Heart left ventricle (tissue), 16 donors: ENCODE measurements around the gene STK32C. TPM values are rescaled to one million over a fixed set of nuclear protein-coding genes. Genes with fewer than 3 reads are reported as not detected.
A peak's percentile ranks its signal among the peaks of the same experiment; 100 is the strongest.

Source experiments
- ATAC-seq, 4 donors: fragments of 200-7000 bp; cut with Tn5 transposase; one replicate each; pipeline ENCODE4 v1.9.1; 2020 to 2022; ENCODE audit warnings: moderate library complexity in 4 of 4, mild to moderate bottlenecking in 3 of 4, moderate number of reproducible peaks in 1 of 4
- DNase-seq, 5 donors: peaks; one replicate each; pipeline ENCODE4 v3.0.0-alpha.2; 2020
- H3K27ac ChIP-seq, 12 donors: fragments of 200-600 bp; sonication (generic) in 4 of 12; one replicate each; pipeline versions ENCODE4 v1.5.0 to v1.8.0; 2016 to 2022; ENCODE audit warnings: mild to moderate bottlenecking in 2 of 12
- H3K27me3 ChIP-seq, 9 donors: fragments of 200-600 bp; sonication (generic) in 2 of 9; one replicate each; pipeline versions ENCODE4 v1.5.1 to v1.8.0; 2016 to 2022; ENCODE audit warnings: mild to moderate bottlenecking in 3 of 9
- H3K36me3 ChIP-seq, 9 donors: fragments of 200-600 bp; sonication (generic) in 2 of 9; one replicate each; pipeline versions ENCODE4 v1.5.0 to v1.8.0; 2018 to 2022; ENCODE audit warnings: mild to moderate bottlenecking in 2 of 9
- H3K4me1 ChIP-seq, 12 donors: fragments of 200-600 bp; sonication (generic) in 4 of 12; one replicate each; pipeline versions ENCODE4 v1.5.0 to v1.8.0; 2016 to 2022; ENCODE audit warnings: mild to moderate bottlenecking in 3 of 12
- H3K4me3 ChIP-seq, 12 donors: fragments of 200-600 bp; sonication (generic) in 4 of 12; one replicate each; pipeline versions ENCODE4 v1.5.0 to v1.8.0; 2017 to 2022; ENCODE audit warnings: mild to moderate bottlenecking in 9 of 12, moderate library complexity in 4 of 12
- H3K9me3 ChIP-seq, 12 donors: fragments of 200-600 bp; sonication (generic) in 4 of 12; one replicate each; pipeline versions ENCODE4 v1.5.0 to v1.8.0; 2016 to 2022; ENCODE audit warnings: mild to moderate bottlenecking in 1 of 12
- POLR2A ChIP-seq, 2 donors: fragments of 450-650 bp; IDR thresholded peaks; one replicate each; pipeline ENCODE4 v1.6.1; 2017; ENCODE audit warnings: antibody characterized with exemption in 2 of 2, mild to moderate bottlenecking in 2 of 2, moderate library complexity in 2 of 2
- WGBS, 4 donors: extraction: QIAGEN DNeasy Blood & Tissue Kit in 2 of 4; methylation state at CpG; one replicate each; pipeline versions ENCODE4 v1.1.5 to v1.1.7; 2013 to 2018; 5-methylcytosine and 5-hydroxymethylcytosine counted together
- intact Hi-C, 10 donors: fragments of 100-400 bp; cut with DNase I; formaldehyde crosslinking; loops; one replicate each; pipeline versions ENCODE4 v1.11.1 to v1.14.2; 2022
- polyA plus RNA-seq, 2 donors: library from polyadenylated mRNA; stranded (reverse); fragments of 200-250 nt; gene quantifications; one replicate each; pipeline ENCODE4 v1.2.3, GENCODE V29; 2013
- total RNA-seq, 9 donors: library from RNA; depleted of rRNA in 2 of 9; stranded (reverse); fragments of >200 nt in 2 of 9; fragmentation: NEBNext Ultra II Directional in 3 of 9; extraction: Animal tissue kit (Norgen Biotek cat#: 25700) in 3 of 9; gene quantifications; one replicate each; pipeline versions ENCODE4 v1.1.0 to v1.2.4, GENCODE V29; 2016 to 2023
- TF ChIP-seq, protein P1 (sequence below), 12 donors: fragments of 200-600 bp; sonication (generic) in 4 of 12; IDR thresholded peaks; one replicate each; pipeline versions ENCODE4 v1.5.0 to v1.8.0; 2018 to 2022; ENCODE audit warnings: antibody characterized with exemption in 12 of 12, mild to moderate bottlenecking in 5 of 12
- donor health status: ischemic (EF 13 %, LVEDD 7.1; RV severe dilation, severe dysfunction).
- donor health status: healthy with polysubstance abuse.
- donor health status: DM: no; HTN: yes; CAD: no.
- donor health status: DM: no; HTN: no; CAD: no.
- donor health status: ischemic (EF 25% LVEDD 6.9; RV normal size, moderate dysfunction).
- donor health status: ischemic (EF 25% LVEDD 5.7; RV mildly dilated, moderate dysfunction).
- donor health status: healthy.
- donor health status: DM: yes; HTN: yes; CAD: no.
- donor health status: ischemic (EF 35%, LVEDD 5.7; RV mildly dilated, moderate dysfunction).
- donor health status: nonischemic (EF 11% LVEDD 7.7; RV severe dilation, severe dysfunction).
- donor health status: DM: yes; HTN: yes; CAD: no.
- donor health status: PGD.
- donor health status: ischemic (EF 29% LVEDD 5.4; RV normal size, mild dysfunction).
- donor health status: nonischemic (EF 23%, LVEDD 6.1; RV moderate dilation, normal function).

Gene STK32C
- total and polyA plus RNA-seq, 11 donors, result 3.8 to 9.8 (median 6.2) TPM

DNA sequence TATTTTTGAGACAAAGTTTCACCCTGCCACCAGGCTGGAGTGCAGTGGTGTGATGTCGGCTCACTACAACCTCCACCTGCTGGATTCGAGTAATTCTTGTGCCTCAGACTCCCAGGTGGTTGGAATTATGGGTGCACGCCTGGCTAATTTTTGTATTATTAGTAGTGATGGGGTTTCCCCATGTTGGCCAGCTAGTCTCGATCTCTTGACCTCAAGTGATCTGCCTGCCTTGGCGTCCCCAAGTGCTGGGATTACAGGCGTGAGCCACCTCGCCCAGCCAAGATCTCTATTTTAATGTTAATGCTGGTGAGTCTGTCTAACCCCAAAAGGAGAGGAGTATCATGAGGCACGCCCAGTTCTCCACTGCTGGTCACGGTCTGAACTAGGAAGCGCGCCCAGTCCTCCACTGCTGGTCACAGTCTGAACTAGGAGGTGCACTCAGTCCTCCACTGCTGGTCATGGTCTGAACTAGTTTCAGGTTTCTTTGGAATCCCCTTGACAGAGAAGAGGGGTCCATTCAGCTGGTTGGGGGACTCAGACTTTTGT, 18.7 kb upstream of the STK32C start:
- TF ChIP-seq, protein P1, sequence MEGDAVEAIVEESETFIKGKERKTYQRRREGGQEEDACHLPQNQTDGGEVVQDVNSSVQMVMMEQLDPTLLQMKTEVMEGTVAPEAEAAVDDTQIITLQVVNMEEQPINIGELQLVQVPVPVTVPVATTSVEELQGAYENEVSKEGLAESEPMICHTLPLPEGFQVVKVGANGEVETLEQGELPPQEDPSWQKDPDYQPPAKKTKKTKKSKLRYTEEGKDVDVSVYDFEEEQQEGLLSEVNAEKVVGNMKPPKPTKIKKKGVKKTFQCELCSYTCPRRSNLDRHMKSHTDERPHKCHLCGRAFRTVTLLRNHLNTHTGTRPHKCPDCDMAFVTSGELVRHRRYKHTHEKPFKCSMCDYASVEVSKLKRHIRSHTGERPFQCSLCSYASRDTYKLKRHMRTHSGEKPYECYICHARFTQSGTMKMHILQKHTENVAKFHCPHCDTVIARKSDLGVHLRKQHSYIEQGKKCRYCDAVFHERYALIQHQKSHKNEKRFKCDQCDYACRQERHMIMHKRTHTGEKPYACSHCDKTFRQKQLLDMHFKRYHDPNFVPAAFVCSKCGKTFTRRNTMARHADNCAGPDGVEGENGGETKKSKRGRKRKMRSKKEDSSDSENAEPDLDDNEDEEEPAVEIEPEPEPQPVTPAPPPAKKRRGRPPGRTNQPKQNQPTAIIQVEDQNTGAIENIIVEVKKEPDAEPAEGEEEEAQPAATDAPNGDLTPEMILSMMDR (IDR thresholded peaks at IDR 0.05), result no peak
- TF ChIP-seq POLR2A (IDR thresholded peaks at IDR 0.05), result no peak
- Histone ChIP-seq H3K27ac (no peak overlapping the region), H3K4me1 (peaks cover 4 to 39% (median 21%) of the 10 kb centered on the region in 12 donors), H3K27me3 (no peaks in the 10 kb centered on the region), H3K4me3 (no peak overlapping the region), H3K36me3 (peaks cover 0 to 17% (median 0%) of the 10 kb centered on the region in 9 donors), H3K9me3 (no peaks in the 10 kb centered on the region)
- no peak for DNase-seq
- intact Hi-C loops, result no loop called here
- no peak for ATAC-seq
- 89 to 99% (median 95%) methylated on average over 11 of the region's 11 CpGs for WGBS, 4 donors

DNA sequence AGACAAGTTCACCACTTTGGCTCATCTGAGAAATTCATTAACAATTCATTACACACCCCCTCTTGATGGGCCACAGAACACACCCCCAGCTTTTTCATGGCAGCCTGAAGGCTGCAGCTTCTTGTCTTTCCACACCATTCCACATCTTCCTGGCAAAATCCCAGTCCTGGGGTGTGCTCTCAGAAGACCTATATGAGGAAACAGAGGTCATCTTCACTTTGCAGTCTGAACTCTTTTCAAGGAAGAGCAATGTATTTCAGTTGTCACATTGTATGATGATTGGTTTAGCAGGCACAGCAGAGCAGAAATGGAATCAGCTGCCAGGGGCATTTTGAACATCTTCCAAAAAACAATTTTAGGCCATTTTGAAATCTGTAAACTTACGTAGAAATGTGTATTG, 16.4 kb upstream of the STK32C start:
- no peak for DNase-seq
- Histone ChIP-seq H3K27ac (no peak overlapping the region), H3K9me3 (no peaks in the 10 kb centered on the region), H3K36me3 (peaks cover 0 to 17% (median 0%) of the 10 kb centered on the region in 9 donors), H3K4me3 (no peak overlapping the region), H3K27me3 (no peaks in the 10 kb centered on the region), H3K4me1 (peaks cover 0 to 31% (median 4%) of the 10 kb centered on the region in 12 donors)
- intact Hi-C loops, result no loop called here
- ATAC-seq, result no peak
- no peak for TF ChIP-seq POLR2A (IDR thresholded peaks at IDR 0.05)
- TF ChIP-seq, protein P1 (IDR thresholded peaks at IDR 0.05), result no peak
- WGBS, 4 donors, result 66 to 80% (median 72%) methylated on average over 1 of the region's 1 CpG

DNA sequence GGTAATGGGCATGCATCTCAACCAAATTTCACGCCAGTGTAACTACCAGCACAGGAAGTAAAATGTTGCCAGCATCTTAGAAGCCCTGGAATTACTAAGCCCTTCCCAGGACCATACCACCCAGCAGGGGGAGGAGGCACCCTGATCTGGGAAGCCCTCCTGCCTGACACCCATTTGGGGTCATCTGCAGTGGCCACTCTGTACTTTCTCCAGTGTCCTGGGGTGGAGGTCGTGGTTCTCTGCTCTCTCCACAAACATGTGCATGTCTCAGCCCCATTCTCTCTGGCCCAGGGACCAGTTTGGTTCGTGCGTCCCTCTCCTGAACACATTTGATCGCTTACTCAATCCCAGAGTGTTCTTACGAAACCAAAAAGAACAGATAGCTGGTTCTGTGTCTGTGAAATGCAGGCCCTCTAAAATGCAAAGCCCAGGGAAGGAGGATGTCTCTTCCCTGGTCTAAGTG, 14.9 kb upstream of the STK32C start:
- intact Hi-C loops, result no loop called here
- peaks cover 0 to 16% (median 0%) of the 10 kb centered on the region in 12 donors for H3K4me1 ChIP-seq
- H3K27me3 ChIP-seq, result no peaks in the 10 kb centered on the region
- no peak overlapping the region for H3K27ac ChIP-seq
- DNase-seq (no peak), ATAC-seq (peak in 1 of 4 donors; percentile 14)
- peaks cover 0 to 14% (median 0%) of the 10 kb centered on the region in 9 donors for H3K36me3 ChIP-seq
- H3K9me3 ChIP-seq, result no peaks in the 10 kb centered on the region
- no peak overlapping the region for H3K4me3 ChIP-seq
- 84 to 93% (median 86%) methylated on average over 6 of the region's 6 CpGs for WGBS, 4 donors
- TF ChIP-seq, protein P1 (IDR thresholded peaks at IDR 0.05), result no peak

DNA sequence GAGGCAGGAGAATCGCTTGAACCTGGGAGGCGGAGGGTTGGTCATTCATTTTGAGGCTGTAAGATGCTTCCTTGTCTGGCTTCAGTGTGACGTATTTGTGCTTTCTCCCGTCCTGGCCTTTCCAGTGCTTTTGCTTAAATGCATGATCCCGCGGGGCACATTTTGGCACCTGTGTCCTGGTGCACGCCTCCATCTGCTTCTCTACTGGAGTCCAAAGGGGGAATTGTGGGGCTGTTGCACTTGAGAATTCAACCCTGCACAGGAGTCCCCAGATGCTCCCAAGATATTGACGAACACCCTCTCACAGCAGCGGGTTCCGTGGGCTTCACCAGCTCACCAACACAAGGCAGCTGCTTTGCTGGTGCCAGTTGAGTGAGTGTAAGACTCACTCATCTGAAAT, 14.0 kb upstream of the STK32C start:
- H3K27me3 ChIP-seq, result no peaks in the 10 kb centered on the region
- no peak overlapping the region for H3K27ac ChIP-seq
- 83 to 91% (median 90%) methylated on average over 10 of the region's 10 CpGs for WGBS, 4 donors
- TF ChIP-seq, protein P1 (IDR thresholded peaks at IDR 0.05), result no peak
- TF ChIP-seq POLR2A (IDR thresholded peaks at IDR 0.05), result no peak
- no peak overlapping the region for H3K4me3 ChIP-seq
- no peaks in the 10 kb centered on the region for H3K9me3 ChIP-seq
- H3K4me1 ChIP-seq, result peaks cover 0 to 16% (median 0%) of the 10 kb centered on the region in 12 donors
- DNase-seq (no peak), ATAC-seq (no peak)
- H3K36me3 ChIP-seq, result peaks cover 0 to 6% (median 0%) of the 10 kb centered on the region in 9 donors
- intact Hi-C loops, result no loop called here
